Measurements from ENCODE around the gene PMEPA1.

PMEPA1 gene

GRCh38 chr20:57676589-57677583 lies 32.9 kb downstream of the PMEPA1 start:
- DNase-seq (ENCODE audit: low read depth in 2 of 2) = no peak

GRCh38 chr20:57675773-57676172 lies 34.0 kb downstream of the PMEPA1 start:
- DNase-seq (ENCODE audit: low read depth in 2 of 2) = no peak

GRCh38 chr20:57672953-57673575 lies 36.8 kb downstream of the PMEPA1 start:
- DNase-seq (ENCODE audit: low read depth in 2 of 2) = no peak

- DNase-seq (ENCODE audit: low read depth in 2 of 2) = no peak
These were observed 37.7 kb downstream of the PMEPA1 start for GRCh38 chr20:57672164-57672563.

GRCh38 chr20:57671662-57672061 lies 38.2 kb downstream of the PMEPA1 start:
- no peak for DNase-seq (ENCODE audit: low read depth in 2 of 2)

- no peak for DNase-seq (ENCODE audit: low read depth in 2 of 2)
These were observed 38.8 kb downstream of the PMEPA1 start for GRCh38 chr20:57671072-57671391.

GRCh38 chr20:57670288-57671071 lies 39.3 kb downstream of the PMEPA1 start:
- DNase-seq (ENCODE audit: low read depth in 2 of 2) = no peak

- DNase-seq (ENCODE audit: low read depth in 2 of 2) = no peak
These were observed 40.2 kb downstream of the PMEPA1 start for GRCh38 chr20:57669632-57670031.

- no peak for DNase-seq (ENCODE audit: low read depth in 2 of 2)
These were observed 41.7 kb downstream of the PMEPA1 start for GRCh38 chr20:57667924-57668782.

- no peak for DNase-seq (ENCODE audit: low read depth in 2 of 2)
These were observed 42.4 kb downstream of the PMEPA1 start for GRCh38 chr20:57667388-57667787.

GRCh38 chr20:57666834-57667157 lies 43.0 kb downstream of the PMEPA1 start:
- no peak for DNase-seq (ENCODE audit: low read depth in 2 of 2)

GRCh38 chr20:57666106-57666833 lies 43.5 kb downstream of the PMEPA1 start:
- no peak for DNase-seq (ENCODE audit: low read depth in 2 of 2)

- no peak for DNase-seq (ENCODE audit: low read depth in 2 of 2)
These were observed 44.2 kb downstream of the PMEPA1 start for GRCh38 chr20:57665589-57665971.

GRCh38 chr20:57664924-57665588 lies 44.8 kb downstream of the PMEPA1 start:
- no peak for DNase-seq (ENCODE audit: low read depth in 2 of 2)

- DNase-seq (ENCODE audit: low read depth in 2 of 2) = no peak
These were observed 45.3 kb downstream of the PMEPA1 start for GRCh38 chr20:57664476-57664875.

GRCh38 chr20:57663681-57664451 lies 45.9 kb downstream of the PMEPA1 start:
- no peak for DNase-seq (ENCODE audit: low read depth in 2 of 2)

- no peak for DNase-seq (ENCODE audit: low read depth in 2 of 2)
These were observed 46.6 kb downstream of the PMEPA1 start for GRCh38 chr20:57663241-57663640.

- no peak for DNase-seq (ENCODE audit: low read depth in 2 of 2)
These were observed 47.2 kb downstream of the PMEPA1 start for GRCh38 chr20:57662456-57663240.
